ENCODE results near the gene RTN3.
"Not testable (repeated sequence)": the region's sequence is repeated elsewhere in the genome, so short reads cannot be mapped to it uniquely, and the experiment has no call there.

Gene RTN3

DNA sequence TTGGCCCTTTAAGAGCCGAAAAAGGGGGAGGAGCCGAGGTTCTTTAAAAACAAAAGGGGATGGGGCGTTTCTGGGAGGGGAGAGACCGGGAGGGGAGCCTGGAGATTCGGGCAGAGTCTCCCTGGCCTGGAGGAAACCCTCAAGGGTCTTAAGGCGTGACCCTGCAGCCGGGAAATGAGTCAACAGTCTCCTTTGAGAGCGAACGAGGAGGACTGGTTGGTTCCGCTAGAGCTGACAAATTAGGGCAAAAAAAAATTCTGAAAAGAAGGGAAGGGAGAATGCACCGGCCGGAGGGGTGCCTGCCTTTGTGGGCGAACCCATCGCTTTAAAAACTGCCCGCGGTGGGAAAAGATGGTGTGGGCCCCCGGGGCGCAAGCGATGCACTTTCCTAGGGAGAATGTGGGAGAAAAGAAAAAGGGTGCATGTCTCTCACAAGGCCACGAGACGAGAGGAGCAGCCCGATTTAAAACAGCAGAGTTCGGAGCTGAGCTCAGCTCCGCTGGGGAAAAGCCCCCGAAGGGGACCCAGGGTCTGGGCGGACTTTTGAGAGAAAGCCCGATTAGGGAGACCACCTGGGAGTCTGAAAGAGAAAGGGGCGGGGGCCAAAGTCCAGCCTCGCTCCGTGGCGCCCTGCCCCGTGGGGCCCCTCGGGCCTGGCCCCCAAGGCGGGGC is 86.4 kb downstream of the RTN3 start:
- peak in 31 of 56 donors; percentile 26 to 69 (median 50) for DNase-seq

- DNase-seq = peak in 30 of 56 donors; percentile 18 to 67 (median 46)
Measured at GRCh38 chr11:63768237-63769041, 87.1 kb downstream of the RTN3 start, which contains the start of gene ZFTA. ZFTA (minus strand) TSS chr11:63768775; CDS start chr11:63768622, 153 bp downstream.

DNA sequence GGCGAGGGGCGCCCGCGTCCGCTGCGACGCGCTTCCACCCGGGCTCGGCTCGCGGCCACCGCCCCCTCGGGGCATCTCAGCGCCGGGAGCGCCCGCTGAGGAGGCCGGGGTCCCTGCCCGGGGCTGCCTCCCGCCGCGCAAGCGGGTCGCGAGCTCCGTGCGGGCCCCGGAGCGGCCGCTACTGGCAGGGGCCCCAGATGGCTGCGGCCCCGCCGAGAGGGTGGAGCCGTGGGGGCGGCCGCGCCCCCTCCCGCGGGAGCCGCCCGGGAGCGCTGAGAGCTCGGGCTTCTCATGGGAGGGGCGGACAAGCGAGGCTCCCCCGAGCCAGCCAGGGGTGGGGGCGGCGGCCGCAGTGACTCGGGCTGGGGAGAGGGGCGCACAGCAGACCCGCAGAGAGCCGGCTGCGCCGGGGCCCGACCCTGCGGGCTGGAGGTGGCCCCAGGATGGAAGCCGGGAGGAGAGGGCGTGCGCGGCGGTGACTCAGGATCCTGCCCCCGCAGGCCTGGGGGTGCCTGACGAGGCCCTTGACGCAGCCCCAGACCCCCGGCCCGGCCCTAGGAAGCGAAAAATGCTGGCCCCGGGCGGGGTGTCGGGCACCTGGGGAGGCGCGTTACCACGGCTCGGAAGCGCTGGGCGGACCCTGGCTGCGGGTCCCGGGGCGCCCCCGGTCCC is 87.9 kb downstream of the RTN3 start:
- DNase-seq = peak in 5 of 56 donors; percentile 25 to 55 (median 36)

GRCh38 chr11:63769714-63770455 is 88.6 kb downstream of the RTN3 start:
- peak in 3 of 56 donors; percentile 9 to 36 (median 24) for DNase-seq

- no peak for DNase-seq
Measured at GRCh38 chr11:63770763-63771162, 89.5 kb downstream of the RTN3 start.

DNA sequence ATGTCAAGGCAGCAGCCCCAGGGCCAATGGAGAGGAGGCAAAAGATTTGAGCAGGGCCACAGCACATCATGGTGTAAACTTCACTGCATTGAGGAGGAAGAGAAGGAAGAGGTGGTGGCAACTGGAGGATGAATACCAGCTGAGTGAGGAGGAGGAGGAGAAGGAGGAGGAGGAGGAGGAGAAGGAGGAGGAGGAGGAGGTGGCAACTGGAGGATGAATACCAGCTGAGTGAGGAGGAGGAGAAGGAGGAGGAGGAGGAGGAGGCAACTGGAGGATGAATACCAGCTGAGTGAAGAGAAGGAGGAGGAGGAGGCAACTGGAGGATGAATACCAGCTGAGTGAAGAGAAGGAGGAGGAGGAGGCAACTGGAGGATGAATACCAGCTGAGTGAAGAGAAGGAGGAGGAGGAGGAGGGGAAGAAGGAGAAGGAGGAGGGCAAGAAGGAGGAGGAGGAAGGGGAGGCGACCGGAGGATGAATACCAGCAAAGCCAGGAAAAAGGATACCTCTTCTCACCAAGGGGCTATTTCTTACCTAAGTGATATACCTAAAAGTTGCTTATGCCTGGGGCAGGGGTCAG is 90.5 kb downstream of the RTN3 start:
- not testable (repeated sequence) for DNase-seq

DNA sequence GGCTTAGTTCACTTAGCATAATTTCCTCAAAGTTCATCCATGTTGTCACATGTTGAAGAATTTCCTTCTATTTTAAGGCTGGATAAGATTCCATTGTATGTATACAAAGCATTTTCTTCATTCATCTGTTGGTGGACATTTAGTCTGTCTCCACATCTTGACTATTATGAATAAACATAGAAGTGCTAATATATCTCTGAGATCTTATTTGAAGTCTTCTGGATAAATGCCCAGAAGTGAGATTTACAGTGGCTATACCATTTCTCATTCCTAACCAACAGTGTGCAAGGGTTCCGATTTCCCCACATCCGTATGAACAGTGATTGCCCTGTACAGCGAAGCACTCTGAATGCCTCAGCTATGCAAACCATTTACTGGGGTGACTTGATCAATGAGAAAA is 93.9 kb downstream of the RTN3 start:
- DNase-seq = no peak

- DNase-seq = no peak
Measured at GRCh38 chr11:63779039-63779438, 97.7 kb downstream of the RTN3 start.

DNA sequence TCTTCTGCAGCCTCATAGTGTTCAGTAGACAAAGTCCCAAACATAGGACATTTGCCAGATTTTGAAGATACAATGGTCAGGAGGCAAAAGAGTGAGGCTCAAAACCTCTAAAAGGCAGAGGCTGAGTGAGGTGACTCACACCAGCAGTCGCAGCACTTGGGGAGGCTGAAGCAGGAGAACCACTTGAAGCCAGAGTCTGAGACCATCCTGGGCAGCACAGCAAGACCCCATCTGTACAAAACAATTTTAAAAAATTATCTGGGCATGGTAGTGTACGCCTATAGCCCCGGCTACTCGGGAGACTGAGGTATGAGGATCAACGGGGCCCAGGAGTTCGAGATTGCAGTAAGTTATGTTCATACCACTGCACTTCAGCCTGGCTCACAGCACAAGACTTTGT is 101.4 kb downstream of the RTN3 start:
- no peak for DNase-seq

- DNase-seq = no peak
Measured at GRCh38 chr11:63783925-63784592, 102.8 kb downstream of the RTN3 start.

DNA sequence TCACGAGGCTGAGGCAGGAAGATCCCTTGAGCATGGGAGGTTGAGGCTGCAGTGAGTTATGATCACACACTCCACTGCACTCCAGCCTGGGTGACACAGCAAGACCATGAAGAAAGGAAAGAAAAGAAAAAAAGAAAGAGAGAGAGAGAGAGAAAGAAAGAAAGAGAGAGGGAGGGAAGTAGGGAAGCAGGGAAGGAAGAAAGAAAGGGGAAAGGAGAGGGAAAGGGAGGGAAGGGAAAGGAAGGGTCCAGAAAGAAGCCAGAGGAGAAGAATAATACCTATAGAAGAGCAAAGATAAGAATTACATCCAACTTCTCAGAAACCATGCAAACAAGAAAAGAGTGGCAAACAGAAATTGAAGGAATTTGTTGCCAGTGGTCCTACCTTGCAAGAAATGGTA is 104.5 kb downstream of the RTN3 start:
- DNase-seq = no peak

- DNase-seq = no peak
Measured at GRCh38 chr11:63791495-63792167, 110.3 kb downstream of the RTN3 start.

DNA sequence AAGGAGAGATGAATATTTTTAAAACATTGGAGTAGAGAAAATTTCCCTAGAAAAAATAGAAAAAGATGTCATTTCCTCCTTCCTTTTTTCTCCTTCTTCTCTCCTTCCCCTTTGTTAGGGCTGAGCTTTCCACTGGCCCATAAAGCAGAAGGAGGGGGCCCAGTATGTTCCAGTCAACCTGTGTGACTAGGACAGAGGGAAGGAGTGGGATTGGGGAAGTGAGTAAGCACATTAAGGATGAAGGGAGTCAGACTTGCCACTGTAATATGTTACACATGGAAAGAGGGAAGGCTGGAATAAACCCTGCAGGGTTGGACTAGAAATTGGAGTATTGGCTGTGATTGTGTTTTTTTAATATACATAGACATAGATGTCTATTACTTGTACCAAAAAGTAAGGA is 111.9 kb downstream of the RTN3 start:
- DNase-seq = no peak

DNA sequence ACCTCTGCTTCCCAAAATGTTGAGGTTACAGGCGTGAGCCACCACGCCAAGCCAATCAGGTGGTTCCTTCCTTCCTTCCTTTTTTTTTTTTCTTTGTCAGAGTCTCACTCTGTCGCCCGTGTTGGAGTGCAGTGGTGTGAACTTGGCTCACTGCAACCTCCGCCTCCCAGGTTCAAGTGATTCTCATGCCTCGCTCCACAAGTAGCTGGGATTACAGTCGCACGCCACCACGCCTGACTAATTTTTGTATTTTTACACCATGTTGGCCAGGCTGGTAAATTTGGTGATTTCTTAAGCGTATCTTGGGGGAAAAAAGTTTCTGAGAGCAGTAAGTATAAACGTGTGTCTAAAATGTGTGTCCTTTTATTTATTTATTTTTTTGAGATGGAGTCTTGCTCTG is 113.8 kb downstream of the RTN3 start:
- DNase-seq = no peak

DNA sequence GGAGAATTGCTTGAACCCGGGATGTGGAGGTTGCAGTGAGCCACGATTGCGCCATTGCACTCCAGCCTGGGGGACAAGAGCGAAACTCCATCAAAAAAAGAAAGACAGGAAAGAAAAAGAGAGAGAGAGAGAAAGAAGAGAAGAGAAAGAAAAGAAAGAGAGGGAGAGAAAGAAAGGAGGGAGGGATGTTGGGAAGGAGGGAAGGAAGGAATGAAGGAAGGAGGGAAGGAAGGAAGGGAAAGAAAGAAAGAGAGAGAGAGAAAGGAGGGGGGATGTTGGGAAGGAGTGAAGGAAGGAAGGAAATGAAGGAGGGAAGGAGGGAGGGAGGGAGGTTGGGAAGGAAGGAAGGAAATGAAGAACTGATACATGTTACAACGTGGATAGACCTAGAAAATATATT is 119.6 kb downstream of the RTN3 start:
- no peak for DNase-seq

DNA sequence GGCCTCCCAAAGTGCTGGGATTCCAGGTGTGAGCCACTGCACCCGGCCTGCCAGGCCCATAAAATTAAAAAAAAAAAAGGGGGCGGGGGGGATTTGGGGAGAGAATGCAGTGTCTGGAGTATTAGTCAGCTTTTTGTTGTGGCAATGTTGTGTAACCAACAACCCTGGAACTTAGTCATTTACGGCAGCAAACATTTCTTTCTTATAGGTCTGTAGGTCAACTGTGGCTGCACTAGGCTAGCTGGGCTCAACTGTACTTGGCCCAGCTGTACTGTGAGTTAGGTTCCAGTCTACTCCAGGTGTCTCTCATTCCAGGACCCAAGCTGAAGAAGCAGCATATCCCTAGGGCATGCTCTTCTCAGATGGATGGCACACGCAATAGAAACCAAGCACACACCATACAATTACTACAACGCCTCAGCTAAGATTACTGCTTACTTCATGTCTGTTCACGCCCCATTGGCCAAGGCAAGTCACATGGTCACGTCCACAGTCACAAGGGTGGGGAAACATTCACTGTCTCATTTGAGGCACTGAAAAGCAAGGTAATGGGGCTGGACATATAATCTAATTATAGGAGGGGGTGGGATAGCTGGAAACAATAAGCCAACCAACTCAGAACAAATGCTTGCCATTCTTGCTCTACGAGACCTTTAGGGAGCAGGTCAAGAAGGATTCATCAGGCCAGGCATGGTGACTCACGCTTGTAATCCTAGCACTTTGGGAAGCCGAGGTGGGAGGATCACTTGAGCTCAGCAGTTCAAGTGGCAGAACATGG is 121.5 kb downstream of the RTN3 start:
- DNase-seq = no peak

GRCh38 chr11:63804259-63804658 is 123.0 kb downstream of the RTN3 start:
- DNase-seq = no peak

DNA sequence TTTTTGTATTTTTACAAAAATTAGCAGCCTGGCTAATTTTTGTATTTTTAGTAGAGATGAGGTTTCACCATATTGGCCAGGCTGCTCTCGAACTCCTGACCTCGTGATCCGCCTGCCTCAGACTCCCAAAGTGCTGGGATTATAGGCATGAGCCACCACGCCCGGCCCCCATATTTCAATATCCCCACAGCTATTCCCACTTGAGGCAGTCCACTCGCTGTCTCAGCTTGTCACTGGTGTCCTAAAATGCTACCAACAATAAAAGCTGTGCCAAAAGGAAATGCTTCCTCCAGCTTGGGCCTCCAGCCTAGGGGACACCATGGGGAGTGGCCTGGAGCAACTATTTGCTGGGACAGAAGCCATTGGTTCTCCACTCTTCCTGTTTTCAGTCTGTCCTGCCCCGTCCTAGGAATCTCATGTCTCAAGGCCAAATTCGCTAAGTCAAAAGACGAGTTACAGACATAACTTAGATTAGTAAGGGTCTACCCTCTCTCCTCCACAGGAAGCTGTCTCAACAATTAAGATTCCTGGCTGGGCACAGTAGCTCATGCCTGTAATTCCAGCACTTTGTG is 124.6 kb downstream of the RTN3 start:
- no peak for DNase-seq
